GM18511 (cell line): Measurements from ENCODE around the gene NKX1-2.
A peak's percentile ranks its signal among the peaks of the same experiment; 100 is the strongest.

Source experiments
- ATAC-seq: cut with Tn5 transposase; IDR thresholded peaks from one replicate; pipeline ENCODE4 v1.9.1; 2021; ENCODE audit warnings: mild to moderate bottlenecking, moderate library complexity; ENCODE audit not compliant: unreplicated experiment

NKX1-2 gene

GRCh38 chr10:124476043-124476725 is 26.3 kb upstream of the NKX1-2 start:
- no peak for ATAC-seq

GRCh38 chr10:124474514-124475070 is 24.8 kb upstream of the NKX1-2 start:
- no peak for ATAC-seq

GRCh38 chr10:124473070-124473469 is 23.2 kb upstream of the NKX1-2 start:
- ATAC-seq = no peak

GRCh38 chr10:124472071-124472470 is 22.2 kb upstream of the NKX1-2 start:
- ATAC-seq = no peak

GRCh38 chr10:124470544-124471434 is 21.0 kb upstream of the NKX1-2 start:
- ATAC-seq = no peak

GRCh38 chr10:124469956-124470484 is 20.2 kb upstream of the NKX1-2 start:
- ATAC-seq = no peak

GRCh38 chr10:124468624-124469023 is 18.8 kb upstream of the NKX1-2 start:
- no peak for ATAC-seq

- ATAC-seq = no peak
These were observed 17.3 kb upstream of the NKX1-2 start for GRCh38 chr10:124467165-124467564.

- ATAC-seq = no peak
These were observed 16.1 kb upstream of the NKX1-2 start for GRCh38 chr10:124465777-124466488.

GRCh38 chr10:124465003-124465776 is 15.4 kb upstream of the NKX1-2 start:
- peak; percentile 46 for ATAC-seq

GRCh38 chr10:124464028-124464965 is 14.5 kb upstream of the NKX1-2 start:
- no peak for ATAC-seq

GRCh38 chr10:124462348-124462695 is 12.5 kb upstream of the NKX1-2 start:
- no peak for ATAC-seq

GRCh38 chr10:124461642-124462347 is 12.0 kb upstream of the NKX1-2 start, which contains the start of gene LHPP:
Gene LHPP (plus strand): TSS chr10:124461823. CDS start chr10:124461863, 40 bp downstream.
- ATAC-seq = peak; percentile 93

GRCh38 chr10:124460144-124460543 is 10.3 kb upstream of the NKX1-2 start:
- ATAC-seq = no peak

GRCh38 chr10:124459395-124459794 is 9.6 kb upstream of the NKX1-2 start:
- no peak for ATAC-seq

GRCh38 chr10:124458889-124459288 is 9.1 kb upstream of the NKX1-2 start:
- ATAC-seq = no peak

GRCh38 chr10:124458473-124458872 is 8.6 kb upstream of the NKX1-2 start:
- ATAC-seq = no peak

- no peak for ATAC-seq
These were observed 5.6 kb upstream of the NKX1-2 start for GRCh38 chr10:124455441-124455840.
